H1 (cell line): ENCODE measurements around the gene DEUP1. TPM values are rescaled to one million over a fixed set of nuclear protein-coding genes. Genes with fewer than 3 reads are reported as not detected.

Experiments used
- CTCF ChIA-PET: fragments of 300-600 bp; sonication (Branson Sonifier 250); formaldehyde crosslinking; loops from one replicate; lab custom pipeline; 2021; ENCODE audit not compliant: partially characterized antibody; lab: Charles Lee
- POLR2A ChIA-PET: fragments of 300-600 bp; sonication (Branson Sonifier 250); formaldehyde crosslinking; loops from one replicate; lab custom pipeline; 2021; ENCODE audit warnings: inconsistent platforms; ENCODE audit not compliant: partially characterized antibody; lab: Charles Lee
- DNase-seq, 2 experiments: peaks; one replicate each; pipeline versions ENCODE4 v3.0.0 to v3.0.0-alpha.2; 2010 to 2022; ENCODE audit warnings: low spot score in 2 of 2, low read depth in 1 of 2, mixed read lengths in 1 of 2
- FAIRE-seq: peaks from 2 replicates; lab custom pipeline; 2011; peaks lifted over from hg19 to GRCh38; lab: Jason Lieb, UNC
- H2AFZ ChIP-seq: 2 replicates; pipeline ENCODE4 v1.8.1; 2012; ENCODE audit warnings: low read length, inconsistent platforms
- H2AK5ac ChIP-seq: 2 replicates; pipeline ENCODE4 v1.6.1; 2013; ENCODE audit warnings: low read depth, low read length
- H2BK120ac ChIP-seq: replicated peaks from 2 replicates; pipeline ENCODE3; 2013; ENCODE audit warnings: low read depth, low read length, inconsistent platforms
- H2BK12ac ChIP-seq: 2 replicates; pipeline ENCODE4 v1.6.1; 2013; ENCODE audit warnings: low read depth, low read length
- H2BK15ac ChIP-seq: 2 replicates; pipeline ENCODE4 v1.6.1; 2013; ENCODE audit warnings: low read length
- H2BK20ac ChIP-seq: 2 replicates; pipeline ENCODE4 v1.6.1; 2013; ENCODE audit warnings: low read length
- H2BK5ac ChIP-seq: 2 replicates; pipeline ENCODE4 v1.6.1; 2013; ENCODE audit warnings: low read depth, low read length
- H3K14ac ChIP-seq: 2 replicates; pipeline ENCODE4 v1.6.1; 2013; ENCODE audit warnings: inconsistent platforms; ENCODE audit not compliant: insufficient read length
- H3K18ac ChIP-seq: 2 replicates; pipeline ENCODE4 v1.6.1; 2013; ENCODE audit warnings: low read length; ENCODE audit errors: extremely low read depth
- H3K23ac ChIP-seq: 2 replicates; pipeline ENCODE4 v1.6.1; 2013; ENCODE audit warnings: inconsistent platforms; ENCODE audit not compliant: insufficient read length
- H3K23me2 ChIP-seq: 2 replicates; pipeline ENCODE4 v1.6.1; 2013; ENCODE audit warnings: low read depth, low read length
- H3K27ac ChIP-seq: 2 replicates; pipeline ENCODE4 v1.6.1; 2011; ENCODE audit warnings: low read depth, low read length, inconsistent platforms
- H3K27me3 ChIP-seq, 4 experiments: replicated peaks in 1 of 4; 1 replicate in 1 of 4; 2 replicates in 3 of 4; pipeline versions ENCODE4 v1.6.1 to v1.8.1; 2011 to 2013; ENCODE audit warnings: low read length in 3 of 4, mild to moderate bottlenecking in 3 of 4, inconsistent platforms in 2 of 4, mixed read lengths in 2 of 4, moderate library complexity in 1 of 4; ENCODE audit not compliant: control insufficient read depth in 3 of 4, insufficient read depth in 3 of 4; ENCODE audit errors: extremely low read depth in 1 of 4
- H3K36me3 ChIP-seq, 4 experiments: 2 replicates each; pipeline versions ENCODE4 v1.6.1 to v1.8.1; 2011 to 2013; ENCODE audit warnings: mild to moderate bottlenecking in 4 of 4, low read length in 3 of 4, moderate library complexity in 2 of 4, control low read depth in 1 of 4, inconsistent platforms in 1 of 4; ENCODE audit not compliant: insufficient read depth in 4 of 4, control insufficient read depth in 2 of 4
- H3K4ac ChIP-seq: replicated peaks from 2 replicates; pipeline ENCODE3; 2013; ENCODE audit warnings: low read length, low read depth, mixed read lengths, inconsistent platforms; ENCODE audit not compliant: insufficient read length
- H3K4me1 ChIP-seq, 4 experiments: replicated peaks in 1 of 4; 1 replicate in 1 of 4; 2 replicates in 3 of 4; pipeline versions ENCODE4 v1.6.1 to v1.8.1; 2011 to 2013; ENCODE audit warnings: low read length in 3 of 4, inconsistent platforms in 2 of 4, mixed read lengths in 1 of 4; ENCODE audit not compliant: insufficient read depth in 4 of 4, control insufficient read depth in 3 of 4
- H3K4me2 ChIP-seq, 2 experiments: 2 replicates each; pipeline versions ENCODE4 v1.6.1 to v1.8.1; 2011 to 2013; ENCODE audit warnings: low read depth in 2 of 2, low read length in 2 of 2, control low read depth in 1 of 2, inconsistent platforms in 1 of 2, mild to moderate bottlenecking in 1 of 2; ENCODE audit not compliant: insufficient read depth in 1 of 2
- H3K4me3 ChIP-seq, 4 experiments: fragments of 200-600, 300-600 bp in 1 of 4; sonication (generic), shearing (Covaris generic), sonication (Bioruptor Twin) in 1 of 4; 2 replicates each; pipeline versions ENCODE4 v1.5.1 to v1.8.1; 2011 to 2016; ENCODE audit warnings: low read length in 4 of 4, low read depth in 3 of 4, control low read depth in 2 of 4, inconsistent platforms in 2 of 4, mild to moderate bottlenecking in 2 of 4, mixed read lengths in 1 of 4, moderate library complexity in 1 of 4; ENCODE audit not compliant: insufficient read depth in 2 of 4; ENCODE audit errors: extremely low read depth in 1 of 4
- H3K56ac ChIP-seq: replicated peaks from 2 replicates; pipeline ENCODE3; 2013; ENCODE audit warnings: low read depth, mild to moderate bottlenecking, mixed read lengths, low read length, inconsistent platforms; ENCODE audit not compliant: insufficient read length
- H3K79me1 ChIP-seq: 2 replicates; pipeline ENCODE4 v1.6.1; 2013; ENCODE audit warnings: low read depth, low read length, control low read depth
- H3K79me2 ChIP-seq, 2 experiments: 2 replicates each; pipeline versions ENCODE4 v1.6.1 to v1.8.1; 2012 to 2013; ENCODE audit warnings: low read length in 2 of 2, mild to moderate bottlenecking in 2 of 2, inconsistent platforms in 1 of 2; ENCODE audit not compliant: insufficient read depth in 2 of 2, control insufficient read depth in 1 of 2
- H3K9ac ChIP-seq, 4 experiments: replicated peaks in 1 of 4; 1 replicate in 1 of 4; 2 replicates in 3 of 4; pipeline versions ENCODE4 v1.6.1 to v1.8.1; 2011 to 2013; ENCODE audit warnings: low read depth in 3 of 4, low read length in 3 of 4, control low read depth in 2 of 4, mild to moderate bottlenecking in 2 of 4, moderate library complexity in 2 of 4, inconsistent platforms in 1 of 4; ENCODE audit errors: extremely low read depth in 1 of 4
- H3K9me3 ChIP-seq, 2 experiments: 2 replicates each; pipeline versions ENCODE4 v1.6.1 to v1.8.1; 2012 to 2013; ENCODE audit warnings: mild to moderate bottlenecking in 2 of 2, moderate library complexity in 2 of 2, control low read depth in 1 of 2, inconsistent platforms in 1 of 2, low read depth in 1 of 2, low read length in 1 of 2, mixed read lengths in 1 of 2; ENCODE audit not compliant: insufficient read depth in 2 of 2
- H4K20me1 ChIP-seq, 2 experiments: replicated peaks in 1 of 2; 2 replicates each; pipeline versions ENCODE3 to v1.8.1; 2011 to 2013; ENCODE audit warnings: inconsistent platforms in 2 of 2, low read length in 2 of 2, mild to moderate bottlenecking in 1 of 2; ENCODE audit not compliant: insufficient read depth in 2 of 2, control insufficient read depth in 1 of 2
- H4K5ac ChIP-seq: 2 replicates; pipeline ENCODE4 v1.6.1; 2013; ENCODE audit warnings: low read length, low read depth, mixed read lengths, inconsistent platforms; ENCODE audit not compliant: insufficient read length
- H4K8ac ChIP-seq: 2 replicates; pipeline ENCODE4 v1.8.0; 2013; ENCODE audit warnings: mild to moderate bottlenecking, moderate library complexity, low read length, inconsistent platforms; ENCODE audit not compliant: insufficient read depth; ENCODE audit errors: extremely low read depth
- H4K91ac ChIP-seq: replicated peaks from 2 replicates; pipeline ENCODE3; 2013; ENCODE audit warnings: low read length, mixed read lengths, inconsistent platforms; ENCODE audit not compliant: insufficient read length
- BACH1 ChIP-seq: IDR thresholded peaks from 2 replicates; pipeline ENCODE4 v1.6.1; 2012; ENCODE audit warnings: low read length, improper control_type of control experiment
- EGR1 ChIP-seq: IDR thresholded peaks from 2 replicates; pipeline ENCODE4 v1.6.1; 2011; ENCODE audit warnings: low read depth, low read length, borderline replicate concordance
- HDAC2 ChIP-seq, 2 experiments: fragments of 300-600 bp in 1 of 2; sonication (generic) in 1 of 2; IDR thresholded peaks; 2 replicates each; pipeline ENCODE4 v1.6.1; 2011 to 2012; ENCODE audit warnings: low read depth in 2 of 2, low read length in 2 of 2, mild to moderate bottlenecking in 2 of 2, moderate library complexity in 2 of 2, borderline replicate concordance in 1 of 2, inconsistent platforms in 1 of 2
- NRF1 ChIP-seq: IDR thresholded peaks from 2 replicates; pipeline ENCODE4 v1.6.1; 2011; ENCODE audit warnings: mild to moderate bottlenecking, low read depth, low read length, improper control_type of control experiment
- RNF2 ChIP-seq: fragments of 200-900, 300-1000 bp; sonication (generic); IDR thresholded peaks from 2 replicates; pipeline ENCODE4 v1.7.1; 2016; ENCODE audit warnings: borderline replicate concordance, low read depth, mild to moderate bottlenecking, antibody characterized with exemption, low read length; ENCODE audit not compliant: poor library complexity, severe bottlenecking; ENCODE audit errors: missing control alignments
- SIN3A ChIP-seq, 2 experiments: IDR thresholded peaks in 1 of 2; conservative IDR thresholded peaks in 1 of 2; 2 replicates each; pipeline ENCODE4 v1.6.1; 2011 to 2012; ENCODE audit warnings: low read length in 2 of 2, improper control_type of control experiment in 1 of 2, low read depth in 1 of 2, mild to moderate bottlenecking in 1 of 2
- SIX5 ChIP-seq: IDR thresholded peaks from 2 replicates; pipeline ENCODE4 v1.6.1; 2011; ENCODE audit warnings: mild to moderate bottlenecking, low read depth, low read length
- SP2 ChIP-seq: IDR thresholded peaks from 2 replicates; pipeline ENCODE4 v1.6.1; 2012; ENCODE audit warnings: mild to moderate bottlenecking, low read length, inconsistent platforms
- SRF ChIP-seq: IDR thresholded peaks from 2 replicates; pipeline ENCODE4 v1.6.1; 2011; ENCODE audit warnings: mild to moderate bottlenecking, low read depth, low read length, moderate library complexity
- TBP ChIP-seq: IDR thresholded peaks from 2 replicates; pipeline ENCODE4 v1.6.1; 2011; ENCODE audit warnings: low read depth, low read length, improper control_type of control experiment
- YY1 ChIP-seq: IDR thresholded peaks from 2 replicates; pipeline ENCODE4 v1.6.1; 2011; ENCODE audit warnings: low read depth, mild to moderate bottlenecking, low read length
- WGBS, 2 experiments: shearing (Covaris generic) in 1 of 2; methylation state at CpG; one replicate each; pipeline versions ENCODE4 v1.1.6 to v1.1.7; 2013 to 2015; ENCODE audit warnings: low lambda C conversion rate in 2 of 2, mixed read lengths in 2 of 2, inconsistent platforms in 1 of 2, low coverage in 1 of 2, missing lambda C conversion rate in 1 of 2; ENCODE audit not compliant: insufficient replicate concordance in 2 of 2, insufficient coverage in 1 of 2, insufficient read length in 1 of 2; ENCODE audit errors: extremely low coverage in 1 of 2, missing lambda C conversion rate in 1 of 2; 5-methylcytosine and 5-hydroxymethylcytosine counted together
- polyA plus RNA-seq, 7 experiments: library from polyadenylated mRNA; depleted of rRNA in 3 of 7; stranded (reverse) in 5 of 7; unstranded in 2 of 7; fragments of >200 nt in 5 of 7; fragments of 200-250 nt in 2 of 7; gene quantifications; 1 replicate in 5 of 7; 2 replicates in 1 of 7; 4 replicates in 1 of 7; pipeline versions ENCODE4 v1.2.1 to v1.2.3, GENCODE V29; 2011 to 2013; ENCODE audit warnings: missing spikeins in 2 of 7, mixed read lengths in 2 of 7
- total RNA-seq: library from RNA; stranded (reverse); fragmentation: NEBNext Ultra II Directional; extraction: Animal tissue kit (Norgen Biotek cat#: 25700); gene quantifications from 2 replicates; pipeline ENCODE4 v1.2.1, GENCODE V29; 2021
- TF ChIP-seq, protein P1 (sequence below): IDR thresholded peaks from 2 replicates; pipeline ENCODE4 v1.6.1; 2012; ENCODE audit warnings: inconsistent platforms
- TF ChIP-seq, protein P2 (sequence below): IDR thresholded peaks from 2 replicates; pipeline ENCODE4 v1.6.1; 2011; ENCODE audit warnings: low read length, improper control_type of control experiment

DEUP1 gene
- total and polyA plus RNA-seq, 2 of the 8 experiments (the other 6 are each of a cell fraction or from before 2014, with no cell fraction given), result 0.45 TPM; not detected in 1

GRCh38 chr11:93392867-93393266 is 62.3 kb downstream of the DEUP1 start:
- Histone ChIP-seq H3K4me1 (peaks cover 0 to 12% (median 4%) of the 10 kb centered on the region in 4 experiments; a peak in 4 of 7 replicates), H3K27me3 (no peaks in the 10 kb centered on the region), H3K36me3 (no peaks in the 10 kb centered on the region), H3K23ac (no peak overlapping the region), H4K20me1 (no peaks in the 10 kb centered on the region), H4K91ac (no peak overlapping the region), H3K27ac (no peak overlapping the region), H2BK5ac (no peak overlapping the region), H3K23me2 (no peaks in the 10 kb centered on the region), H2BK15ac (no peak overlapping the region), H2AK5ac (no peak overlapping the region), H3K18ac (no peak overlapping the region), H3K56ac (no peak overlapping the region), H2BK20ac (no peak overlapping the region), H3K4me2 (no peak overlapping the region; a peak in 1 of 4 replicates), H2AFZ (no peak overlapping the region), H2BK120ac (no peak overlapping the region), H3K14ac (no peak overlapping the region), H3K4ac (no peak overlapping the region), H3K4me3 (no peak overlapping the region), H3K79me1 (no peaks in the 10 kb centered on the region), H4K5ac (no peak overlapping the region), H4K8ac (no peak overlapping the region), H3K9me3 (no peaks in the 10 kb centered on the region), H3K9ac (no peak overlapping the region), H2BK12ac (no peak overlapping the region; the same call in 1 of the 2 replicates), H3K79me2 (no peaks in the 10 kb centered on the region)
- DNase-seq, result no peak
- 69% methylated on average over 3 of the region's 3 CpGs; no CpG with 5 or more reads in 1 of the 2 experiments for WGBS, 2 experiments
- CTCF ChIA-PET, result interaction anchor here (0.6 to 1.0 kb wide), 2 partner anchors 20 to 175 kb away, joined by 3 read pairs; no protein-coding TSS in a partner anchor
- POLR2A ChIA-PET, result no interaction called here
- no peak for FAIRE-seq
- TF ChIP-seq BACH1 (no peak), SIX5 (no peak), HDAC2 (IDR thresholded peaks at IDR 0.05; ENCODE audit: borderline replicate concordance in 1 of 2, low read depth in 2 of 2, low read length in 2 of 2) (no peak), EGR1 (no peak), SRF (no peak), SP2 (no peak), YY1 (no peak), NRF1 (no peak), RNF2 (no peak), SIN3A (conservative IDR thresholded peaks at IDR 0.05 in 1 of 2, IDR thresholded peaks at IDR 0.05 in 1 of 2; ENCODE audit: low read depth in 1 of 2, low read length in 2 of 2) (no peak), TBP (no peak)
- TF ChIP-seq, protein P1, sequence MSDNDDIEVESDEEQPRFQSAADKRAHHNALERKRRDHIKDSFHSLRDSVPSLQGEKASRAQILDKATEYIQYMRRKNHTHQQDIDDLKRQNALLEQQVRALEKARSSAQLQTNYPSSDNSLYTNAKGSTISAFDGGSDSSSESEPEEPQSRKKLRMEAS, result no peak
- TF ChIP-seq, protein P2, sequence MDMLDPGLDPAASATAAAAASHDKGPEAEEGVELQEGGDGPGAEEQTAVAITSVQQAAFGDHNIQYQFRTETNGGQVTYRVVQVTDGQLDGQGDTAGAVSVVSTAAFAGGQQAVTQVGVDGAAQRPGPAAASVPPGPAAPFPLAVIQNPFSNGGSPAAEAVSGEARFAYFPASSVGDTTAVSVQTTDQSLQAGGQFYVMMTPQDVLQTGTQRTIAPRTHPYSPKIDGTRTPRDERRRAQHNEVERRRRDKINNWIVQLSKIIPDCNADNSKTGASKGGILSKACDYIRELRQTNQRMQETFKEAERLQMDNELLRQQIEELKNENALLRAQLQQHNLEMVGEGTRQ, result no peak
